ENCODE data around the gene HS3ST1. TPM values are rescaled to one million over a fixed set of nuclear protein-coding genes. Genes with fewer than 3 reads are reported as not detected.

HS3ST1 gene
- total RNA-seq, 2 donors from 2014 or later: 1.3 to 2.8 TPM

- H3K27ac ChIP-seq (ENCODE audit: low read depth, low read length): no peak overlapping the region
- H3K4me3 ChIP-seq (ENCODE audit: low read length): no peak overlapping the region
- Mint-ChIP-seq H3K4me3 (no peak overlapping the region), H3K27me3 (ENCODE audit: insufficient read depth) (no peaks in the 10 kb centered on the region), H3K27ac (no peak overlapping the region), H3K4me1 (peaks cover 7% of the 10 kb centered on the region), H3K36me3 (ENCODE audit: low read depth) (no peaks in the 10 kb centered on the region), H3K9me3 (peaks cover 4% of the 10 kb centered on the region)
- TF ChIP-seq, protein P1, sequence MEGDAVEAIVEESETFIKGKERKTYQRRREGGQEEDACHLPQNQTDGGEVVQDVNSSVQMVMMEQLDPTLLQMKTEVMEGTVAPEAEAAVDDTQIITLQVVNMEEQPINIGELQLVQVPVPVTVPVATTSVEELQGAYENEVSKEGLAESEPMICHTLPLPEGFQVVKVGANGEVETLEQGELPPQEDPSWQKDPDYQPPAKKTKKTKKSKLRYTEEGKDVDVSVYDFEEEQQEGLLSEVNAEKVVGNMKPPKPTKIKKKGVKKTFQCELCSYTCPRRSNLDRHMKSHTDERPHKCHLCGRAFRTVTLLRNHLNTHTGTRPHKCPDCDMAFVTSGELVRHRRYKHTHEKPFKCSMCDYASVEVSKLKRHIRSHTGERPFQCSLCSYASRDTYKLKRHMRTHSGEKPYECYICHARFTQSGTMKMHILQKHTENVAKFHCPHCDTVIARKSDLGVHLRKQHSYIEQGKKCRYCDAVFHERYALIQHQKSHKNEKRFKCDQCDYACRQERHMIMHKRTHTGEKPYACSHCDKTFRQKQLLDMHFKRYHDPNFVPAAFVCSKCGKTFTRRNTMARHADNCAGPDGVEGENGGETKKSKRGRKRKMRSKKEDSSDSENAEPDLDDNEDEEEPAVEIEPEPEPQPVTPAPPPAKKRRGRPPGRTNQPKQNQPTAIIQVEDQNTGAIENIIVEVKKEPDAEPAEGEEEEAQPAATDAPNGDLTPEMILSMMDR (conservative IDR thresholded peaks at IDR 0.05): no peak
- no peaks in the 10 kb centered on the region for H3K27me3 ChIP-seq (ENCODE audit: control insufficient read depth, insufficient read depth, low read length, poor library complexity, severe bottlenecking)
- DNase-seq: no peak
- no peaks in the 10 kb centered on the region for H3K36me3 ChIP-seq (ENCODE audit: control insufficient read depth, insufficient read depth, low read length)
- H3K9me3 ChIP-seq (ENCODE audit: control insufficient read depth, low read length): no peaks in the 10 kb centered on the region
- no peaks in the 10 kb centered on the region for H3K4me1 ChIP-seq (ENCODE audit: control insufficient read depth, insufficient read depth, low read length)
- no peak overlapping the region for H3K9ac ChIP-seq (ENCODE audit: extremely low read depth, low read length, poor library complexity, severe bottlenecking)
- WGBS, 2 experiments (ENCODE audit: insufficient coverage in 1 of 2, insufficient read length in 1 of 2): 90 to 100% methylated on average over 1 to 5 of the region's 5 CpGs
These were observed 26.6 kb upstream of the HS3ST1 start for GRCh38 chr4:11455201-11455835.

GRCh38 chr4:11451716-11452115, 23.0 kb upstream of the HS3ST1 start:
- H3K27ac Mint-ChIP-seq: no peak overlapping the region
- H3K4me1 ChIP-seq (ENCODE audit: control insufficient read depth, insufficient read depth, low read length): no peaks in the 10 kb centered on the region
- H3K27me3 ChIP-seq (ENCODE audit: control insufficient read depth, insufficient read depth, low read length, poor library complexity, severe bottlenecking): no peaks in the 10 kb centered on the region
- TF ChIP-seq, protein P1 (conservative IDR thresholded peaks at IDR 0.05): no peak
- WGBS, 2 experiments (ENCODE audit: insufficient coverage in 1 of 2, insufficient read length in 1 of 2): 93 to 100% methylated on average over 1 of the region's 1 CpG
- no peak overlapping the region for H3K4me3 Mint-ChIP-seq
- H3K4me3 ChIP-seq (ENCODE audit: low read length): no peak overlapping the region
- H3K27me3 Mint-ChIP-seq (ENCODE audit: insufficient read depth): no peaks in the 10 kb centered on the region
- H3K27ac ChIP-seq (ENCODE audit: low read depth, low read length): no peak overlapping the region
- DNase-seq: no peak
- no peaks in the 10 kb centered on the region for H3K36me3 Mint-ChIP-seq (ENCODE audit: low read depth)
- H3K9me3 Mint-ChIP-seq: no peaks in the 10 kb centered on the region
- H3K4me1 Mint-ChIP-seq: peaks cover 7% of the 10 kb centered on the region
- no peaks in the 10 kb centered on the region for H3K9me3 ChIP-seq (ENCODE audit: control insufficient read depth, low read length)
- H3K9ac ChIP-seq (ENCODE audit: extremely low read depth, low read length, poor library complexity, severe bottlenecking): no peak overlapping the region
- no peaks in the 10 kb centered on the region for H3K36me3 ChIP-seq (ENCODE audit: control insufficient read depth, insufficient read depth, low read length)

- Mint-ChIP-seq H3K36me3 (ENCODE audit: low read depth) (no peaks in the 10 kb centered on the region), H3K4me1 (peaks cover 4% of the 10 kb centered on the region), H3K27me3 (ENCODE audit: insufficient read depth) (no peaks in the 10 kb centered on the region), H3K4me3 (no peak overlapping the region), H3K9me3 (no peaks in the 10 kb centered on the region), H3K27ac (no peak overlapping the region)
- H3K27me3 ChIP-seq (ENCODE audit: control insufficient read depth, insufficient read depth, low read length, poor library complexity, severe bottlenecking): no peaks in the 10 kb centered on the region
- no peaks in the 10 kb centered on the region for H3K4me1 ChIP-seq (ENCODE audit: control insufficient read depth, insufficient read depth, low read length)
- H3K36me3 ChIP-seq (ENCODE audit: control insufficient read depth, insufficient read depth, low read length): no peaks in the 10 kb centered on the region
- H3K9me3 ChIP-seq (ENCODE audit: control insufficient read depth, low read length): no peaks in the 10 kb centered on the region
- TF ChIP-seq, protein P1 (conservative IDR thresholded peaks at IDR 0.05): no peak
- H3K27ac ChIP-seq (ENCODE audit: low read depth, low read length): no peak overlapping the region
- H3K4me3 ChIP-seq (ENCODE audit: low read length): no peak overlapping the region
- DNase-seq: no peak
- H3K9ac ChIP-seq (ENCODE audit: extremely low read depth, low read length, poor library complexity, severe bottlenecking): no peak overlapping the region
These were observed 17.6 kb upstream of the HS3ST1 start for GRCh38 chr4:11446155-11446811.
